Measurements from ENCODE around the gene TLE6.
"Not testable (repeated sequence)": the region's sequence is repeated elsewhere in the genome, so short reads cannot be mapped to it uniquely, and the experiment has no call there.

The TLE6 gene

DNA sequence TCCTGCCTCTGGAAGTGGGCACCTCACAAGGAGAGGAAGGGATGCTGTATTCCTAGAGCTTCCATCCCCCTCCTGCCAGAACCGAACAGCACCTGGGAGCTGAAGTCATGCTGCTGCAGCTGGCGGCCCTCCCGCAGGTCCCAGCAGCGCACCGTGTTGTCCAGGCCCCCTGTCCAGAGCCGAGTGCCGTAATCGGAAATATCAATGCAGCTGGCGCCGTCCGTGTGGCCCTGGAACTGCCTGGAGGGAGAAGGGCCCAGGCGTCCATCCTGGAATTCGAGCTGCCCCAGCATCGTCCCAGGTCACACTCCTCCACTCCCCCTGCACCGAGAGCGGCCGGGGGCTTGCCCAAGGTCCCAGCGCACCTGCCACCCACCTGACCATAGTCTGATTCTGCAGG is 28.0 kb downstream of the TLE6 start:
- DNase-seq: no peak

DNA sequence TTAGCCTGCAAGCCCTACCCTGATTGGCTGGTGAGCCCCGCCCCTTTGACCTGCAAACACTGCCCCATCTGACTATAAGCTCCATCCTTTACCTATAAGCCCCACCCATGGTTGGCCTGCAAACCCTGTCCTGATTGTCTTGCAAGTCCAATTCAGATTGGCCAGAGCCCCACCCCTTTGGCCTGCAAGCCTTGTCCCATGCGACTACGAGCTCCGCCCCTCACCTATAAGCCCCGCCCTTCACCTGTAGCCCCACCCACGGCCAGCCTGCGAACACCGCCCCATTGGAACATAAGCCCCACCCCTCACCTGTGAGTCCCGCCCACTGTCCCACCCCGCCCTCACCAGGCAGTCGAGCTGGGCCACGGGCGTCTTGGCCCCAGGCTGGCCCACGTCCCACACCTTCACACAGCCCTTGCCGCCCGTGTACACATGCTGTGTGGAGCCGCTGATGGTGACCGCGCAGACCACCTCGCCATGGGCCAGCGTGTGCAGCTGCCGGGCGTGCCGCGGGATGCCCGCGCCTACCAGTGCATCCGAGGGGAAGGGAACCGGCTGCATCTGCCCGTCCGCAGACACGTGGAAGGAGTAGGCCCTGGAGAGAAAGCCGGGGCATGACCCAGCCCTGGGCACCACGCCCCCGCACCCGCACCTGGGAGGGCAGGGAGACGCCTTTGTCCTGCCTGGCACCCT is 28.9 kb downstream of the TLE6 start:
- DNase-seq: no peak

DNA sequence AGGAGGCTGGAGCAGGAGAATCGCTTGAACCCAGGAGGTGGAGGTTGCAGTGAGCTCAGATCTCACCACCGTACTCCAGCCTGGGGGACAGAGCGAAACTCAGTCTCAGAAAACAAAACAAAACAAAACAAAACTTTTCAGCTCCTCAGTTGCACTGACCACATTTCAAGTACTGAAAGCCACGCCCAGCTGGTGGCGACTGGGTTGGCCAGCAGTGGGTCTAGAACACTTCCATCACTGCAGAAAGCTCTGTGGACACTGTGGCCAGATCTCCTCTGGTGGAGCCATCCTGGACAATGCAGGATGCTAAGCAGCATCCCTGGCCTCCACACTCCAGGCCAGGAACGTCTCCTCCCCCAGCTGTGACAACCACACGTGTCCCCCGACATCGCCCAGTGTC is 30.6 kb downstream of the TLE6 start:
- DNase-seq: no peak

DNA sequence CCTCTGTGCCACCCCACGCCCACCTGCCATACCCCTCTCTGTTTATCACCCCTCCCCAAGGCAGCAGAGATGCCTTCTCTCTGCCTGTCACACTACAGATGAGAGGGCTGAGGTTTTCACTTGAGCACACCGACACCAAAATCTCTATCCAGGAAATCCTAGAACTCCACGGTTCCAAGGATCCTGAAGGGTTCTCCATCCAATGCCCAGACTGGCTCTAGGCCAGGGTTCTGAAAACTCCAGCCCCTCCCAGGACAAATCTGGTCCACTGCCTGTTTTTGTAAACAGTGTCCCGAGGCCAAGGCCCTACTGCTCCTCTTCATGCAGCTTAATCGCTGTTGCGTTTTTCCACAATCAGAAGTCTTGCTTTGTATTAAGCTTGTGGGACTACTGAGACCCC is 31.6 kb downstream of the TLE6 start:
- DNase-seq: no peak

DNA sequence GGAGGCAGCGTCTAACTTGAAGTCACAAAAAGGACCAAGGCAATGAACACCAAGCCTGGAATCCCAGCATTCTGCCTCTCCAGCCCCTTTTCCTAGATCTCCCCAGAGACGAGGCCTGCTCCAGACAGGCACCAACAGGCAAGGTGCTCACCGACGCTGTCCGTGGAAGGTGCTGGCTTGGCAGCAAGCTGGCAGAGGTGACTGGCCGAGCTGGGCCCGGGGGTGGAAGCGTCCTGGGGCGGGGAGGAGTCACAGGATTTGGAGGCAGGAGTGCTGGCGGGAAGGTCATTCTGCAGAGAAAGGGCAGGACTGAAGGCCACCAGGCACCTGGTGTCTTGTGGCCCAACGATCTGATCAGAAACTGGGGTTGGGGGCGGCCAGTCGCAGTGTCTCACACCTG is 33.5 kb downstream of the TLE6 start:
- no peak for DNase-seq

DNA sequence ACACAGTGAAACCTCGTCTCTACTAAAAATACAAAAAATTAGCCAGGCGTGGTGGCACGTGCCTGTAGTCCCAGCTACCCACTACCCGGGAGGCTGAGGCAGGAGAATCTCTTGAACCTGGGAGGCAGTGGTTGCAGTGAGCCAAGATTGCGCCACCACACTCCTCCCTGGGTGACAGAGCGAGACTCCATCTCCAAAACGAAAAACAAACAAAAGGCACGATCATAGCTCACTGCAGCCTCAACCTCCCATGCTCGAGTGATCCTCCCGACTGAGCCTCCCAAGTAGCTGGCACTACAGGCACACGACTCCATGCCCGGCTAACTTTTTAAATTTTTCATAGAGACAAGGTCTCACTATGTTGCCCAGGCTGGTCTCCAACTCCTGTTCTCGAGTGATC is 34.7 kb downstream of the TLE6 start:
- DNase-seq: not testable (repeated sequence)

DNA sequence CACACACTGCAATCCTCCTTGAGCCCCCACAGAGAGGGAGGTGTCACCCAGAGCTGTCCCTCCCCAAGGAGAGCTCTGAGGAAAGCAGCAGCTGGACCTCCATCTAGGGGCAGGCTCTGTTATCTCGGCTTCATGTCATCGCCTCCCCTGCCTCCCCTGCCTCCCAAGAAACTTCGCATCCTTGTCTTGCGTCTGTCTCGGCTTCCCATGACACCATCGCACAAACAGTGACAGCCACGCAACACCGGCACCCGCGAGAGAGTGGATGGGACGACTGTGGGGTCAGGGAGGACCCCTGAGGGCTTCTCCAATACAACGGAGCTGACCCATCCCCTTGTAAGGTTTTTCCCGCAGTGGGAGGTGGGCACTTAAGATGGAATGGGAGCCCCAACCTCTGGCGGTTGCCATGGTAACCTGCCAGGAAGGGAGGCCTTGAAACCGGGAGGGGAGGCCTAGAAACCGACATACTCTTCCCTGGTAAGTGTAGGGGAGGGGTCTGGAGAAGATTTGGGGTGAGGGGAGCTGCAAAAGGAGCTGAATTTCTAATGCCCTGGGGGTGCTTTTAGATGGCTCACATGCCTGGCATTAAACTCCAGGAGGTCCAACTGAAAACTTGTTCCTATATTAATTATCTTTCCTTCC is 35.4 kb downstream of the TLE6 start:
- no peak for DNase-seq

DNA sequence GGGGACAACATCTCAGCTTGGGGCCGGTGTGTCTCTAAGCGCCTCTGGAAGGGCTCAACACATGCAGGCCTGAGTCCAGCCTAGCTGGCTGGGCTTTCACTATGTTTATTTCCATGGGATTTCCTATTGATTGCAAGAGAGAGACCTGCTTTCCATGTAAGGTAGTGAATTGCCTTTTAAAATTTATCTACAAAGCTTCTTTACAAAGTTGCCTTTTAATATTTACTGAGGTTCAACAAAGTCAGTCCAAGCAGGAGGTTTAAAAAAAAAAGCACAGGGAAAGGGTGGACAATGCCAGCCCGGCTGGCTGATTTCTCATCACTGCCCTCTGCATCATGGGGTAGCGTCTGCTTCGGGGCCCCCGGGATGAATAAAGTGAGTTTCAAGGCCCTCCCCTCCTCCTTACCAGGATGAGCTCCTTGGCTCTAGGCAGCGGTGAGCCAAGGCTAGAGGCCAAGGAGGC is 35.9 kb downstream of the TLE6 start:
- DNase-seq: no peak

DNA sequence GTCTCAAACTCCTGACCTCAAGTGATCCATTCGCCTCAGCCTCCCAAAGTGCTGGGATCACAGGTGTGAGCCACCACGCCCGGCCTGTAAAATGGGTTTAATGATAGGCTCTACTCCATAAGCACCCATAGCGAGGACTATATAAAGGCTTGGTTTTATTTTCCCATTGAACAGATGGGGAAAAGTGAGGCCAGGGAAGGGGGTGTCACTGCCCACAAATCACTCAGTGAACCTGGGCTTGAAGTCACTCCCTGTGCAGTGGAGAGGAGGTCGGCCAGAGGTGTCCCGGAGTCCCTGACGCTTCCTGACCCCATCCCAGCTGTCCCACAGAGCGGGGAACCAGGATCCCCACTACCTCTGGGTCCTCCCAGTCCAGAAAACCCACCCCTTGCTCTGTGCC is 36.8 kb downstream of the TLE6 start:
- no peak for DNase-seq

DNA sequence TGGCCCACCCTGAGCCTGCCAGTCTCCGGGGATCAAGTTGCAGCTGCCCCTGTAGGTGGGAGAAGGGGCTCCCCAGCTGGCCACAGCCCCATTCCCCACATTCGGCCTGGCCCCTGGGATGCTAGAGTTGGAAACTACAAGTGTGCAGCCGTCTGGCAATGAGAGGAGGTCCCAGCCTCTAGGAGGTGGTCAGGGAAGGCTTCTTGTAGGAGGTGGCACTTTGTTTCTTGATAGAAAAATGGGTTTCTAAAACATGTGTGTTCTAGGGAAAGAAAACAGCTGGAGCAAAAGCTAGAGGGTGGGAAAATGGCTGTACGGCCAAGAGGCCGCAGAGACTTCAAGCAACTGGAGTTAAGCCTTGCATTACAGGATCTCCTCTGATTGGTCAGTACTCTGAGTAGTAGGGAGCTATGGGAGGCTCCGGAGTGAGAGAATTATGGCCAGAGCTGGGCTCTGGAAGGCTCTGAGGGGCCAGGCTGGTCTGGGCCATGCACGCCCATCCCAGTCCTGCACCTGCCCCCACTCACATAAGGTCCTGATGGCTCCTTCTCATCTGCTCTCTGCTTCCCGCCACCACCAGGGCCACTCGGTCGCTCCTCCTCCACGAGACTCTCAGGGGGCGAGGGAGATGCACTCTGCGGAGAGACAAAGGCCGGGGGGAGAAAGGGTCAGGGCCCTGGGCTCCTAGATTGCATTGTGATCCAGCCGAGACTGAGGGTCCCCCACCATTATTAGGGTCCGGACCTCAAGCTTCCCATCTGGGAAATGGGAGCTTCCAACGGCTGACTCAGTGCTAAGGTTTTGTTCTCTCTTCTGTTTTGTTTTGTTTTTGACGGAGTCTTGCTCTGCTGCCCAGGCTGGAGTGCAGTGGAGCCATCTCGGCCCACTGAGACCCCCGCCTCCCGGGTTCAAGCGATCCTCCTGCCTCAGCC is 38.0 kb downstream of the TLE6 start:
- no peak for DNase-seq

DNA sequence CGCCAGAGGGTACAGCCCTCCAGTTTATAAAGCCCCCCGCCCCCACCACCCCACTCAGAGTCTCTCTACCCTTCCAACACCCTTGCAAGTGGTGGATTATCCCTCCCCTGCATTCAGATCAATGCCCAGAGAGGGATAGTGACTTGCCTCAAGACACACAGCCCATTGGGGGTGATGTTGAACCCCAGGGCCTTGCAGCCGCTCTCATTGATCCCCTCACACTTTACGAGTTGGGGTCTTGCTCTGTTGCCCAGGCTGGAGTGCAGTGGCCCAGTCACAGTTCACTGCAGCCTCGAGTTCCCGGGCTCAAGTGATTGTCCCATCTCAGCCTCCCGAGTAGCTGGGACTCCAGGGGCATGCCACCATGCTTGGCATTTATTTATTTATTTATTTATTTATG is 40.6 kb downstream of the TLE6 start:
- DNase-seq: no peak

DNA sequence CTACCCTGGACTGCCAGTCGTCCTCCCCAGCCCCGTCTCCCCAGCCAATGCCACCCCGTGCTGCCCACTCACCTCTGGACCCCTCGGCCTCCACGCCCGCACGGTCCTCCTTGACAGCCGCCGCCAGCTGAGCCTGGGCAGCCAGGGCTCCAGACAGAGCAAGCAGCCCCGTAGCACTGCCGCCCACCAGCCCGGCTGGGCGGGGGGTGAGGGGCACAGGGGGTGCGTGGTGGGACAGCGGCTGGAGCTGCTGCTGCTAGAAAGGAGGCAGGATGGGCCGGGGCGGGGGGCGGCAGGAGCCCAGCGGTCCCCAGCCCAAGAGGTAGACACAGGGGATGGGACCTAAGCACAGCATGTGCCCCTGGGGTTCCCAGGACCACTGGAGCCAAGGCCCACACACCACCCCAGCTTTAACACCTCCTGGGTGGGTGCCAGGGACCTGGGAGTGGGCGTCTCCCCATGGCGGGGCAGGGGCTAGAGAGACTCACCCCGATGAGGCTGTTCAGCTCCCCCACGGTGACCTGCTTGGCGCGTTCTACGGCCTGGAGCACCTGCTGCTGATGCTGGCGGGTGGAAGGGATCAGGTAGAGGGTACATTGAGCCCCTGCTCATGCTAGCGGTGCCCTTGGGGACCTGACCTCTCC is 42.0 kb downstream of the TLE6 start:
- DNase-seq: no peak

DNA sequence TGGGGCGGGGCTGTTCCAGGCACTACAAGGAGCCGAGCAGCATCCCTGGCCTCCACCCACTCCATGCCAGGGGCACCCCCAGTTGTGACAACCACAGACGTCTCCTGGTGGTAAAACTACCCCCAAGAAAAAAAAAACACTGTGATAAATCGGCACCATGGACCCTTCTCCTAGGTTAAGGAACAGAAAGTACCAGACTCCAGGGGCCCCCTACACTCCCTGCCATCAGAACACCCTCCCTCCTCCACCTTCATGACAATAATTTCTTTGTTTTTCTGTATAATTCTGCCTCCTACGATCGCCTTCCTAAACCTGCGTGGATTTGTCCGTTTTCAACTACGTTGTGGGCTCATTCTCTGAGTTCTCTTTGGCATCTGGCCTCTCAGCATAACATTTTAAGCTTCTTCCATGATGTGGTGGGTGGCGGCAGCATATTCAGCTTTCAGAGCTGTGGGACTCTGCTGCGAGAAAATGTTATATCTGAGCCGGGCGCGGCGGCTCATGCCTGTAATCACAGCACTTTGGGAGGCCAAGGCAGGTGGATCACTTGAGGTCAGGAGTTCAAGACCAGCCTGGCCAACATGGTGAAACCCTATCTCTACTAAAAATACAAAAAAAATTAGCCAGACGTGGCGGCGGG is 43.1 kb downstream of the TLE6 start:
- DNase-seq: no peak

DNA sequence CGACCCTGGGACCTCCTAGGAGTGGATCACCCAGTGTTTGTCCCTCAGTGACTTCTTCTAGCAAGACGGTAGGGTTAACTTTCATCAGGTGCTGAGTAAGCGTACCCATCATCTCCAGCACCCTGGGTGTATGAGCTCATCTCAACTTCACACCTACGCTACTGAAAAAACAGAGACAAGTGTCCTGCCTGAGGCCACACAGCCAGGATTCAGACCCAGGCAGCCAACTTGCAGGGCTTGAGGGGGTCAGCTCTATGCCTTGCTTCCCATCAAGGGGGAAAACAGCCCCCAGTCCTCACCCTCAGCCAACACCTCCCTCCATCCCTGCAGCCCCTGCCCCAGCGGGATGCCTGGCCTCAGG is 47.1 kb downstream of the TLE6 start:
- DNase-seq: no peak

DNA sequence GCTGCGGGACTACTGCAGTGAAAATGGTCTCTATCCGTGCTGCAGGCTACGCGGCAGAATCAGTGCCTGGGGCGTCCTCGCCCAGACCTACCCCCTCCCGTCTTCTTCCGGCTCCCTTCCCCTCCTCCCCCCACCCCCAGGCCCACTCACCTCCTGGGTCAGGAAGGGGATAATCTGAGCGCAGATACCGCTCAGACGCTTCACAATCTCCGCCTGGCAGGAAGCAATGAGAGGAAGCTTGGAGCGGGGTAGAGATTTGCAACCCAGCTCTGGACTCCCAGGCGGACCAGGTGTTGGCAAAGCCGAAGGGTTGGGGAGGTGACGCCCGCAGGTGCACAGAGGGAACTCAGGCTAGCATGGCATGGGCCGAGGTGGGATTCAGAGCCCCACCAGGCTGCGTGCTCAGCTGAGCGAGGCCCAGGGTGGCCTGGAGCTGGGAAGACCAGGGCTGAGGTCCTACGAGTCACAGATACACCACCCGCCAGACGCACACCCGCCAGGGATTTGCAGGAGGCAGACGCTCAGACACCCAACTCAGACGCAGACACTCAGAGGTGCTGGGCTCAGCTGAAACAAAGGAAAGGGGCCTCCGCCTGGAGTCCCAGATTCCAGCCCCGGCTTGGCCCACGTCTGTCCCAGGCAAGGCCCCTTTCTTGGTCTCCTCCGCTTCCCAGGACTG is 47.6 kb downstream of the TLE6 start:
- DNase-seq: no peak

DNA sequence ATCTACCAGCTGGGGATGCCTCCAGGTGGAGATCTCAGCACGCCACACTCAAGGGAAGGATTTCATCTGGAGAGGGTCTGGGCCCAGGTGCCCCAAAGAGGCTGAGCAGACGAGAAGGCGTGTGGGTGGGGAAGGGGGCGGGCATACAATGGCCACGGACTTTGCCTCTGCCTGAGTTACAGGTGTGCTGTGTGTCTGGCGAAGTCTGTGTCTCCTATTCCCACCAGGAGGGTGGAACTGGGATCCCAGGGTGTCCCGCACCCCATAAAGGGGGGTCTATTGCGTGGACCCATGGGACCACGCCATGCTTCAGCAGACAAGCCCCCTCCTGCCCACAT is 48.2 kb downstream of the TLE6 start:
- no peak for DNase-seq

DNA sequence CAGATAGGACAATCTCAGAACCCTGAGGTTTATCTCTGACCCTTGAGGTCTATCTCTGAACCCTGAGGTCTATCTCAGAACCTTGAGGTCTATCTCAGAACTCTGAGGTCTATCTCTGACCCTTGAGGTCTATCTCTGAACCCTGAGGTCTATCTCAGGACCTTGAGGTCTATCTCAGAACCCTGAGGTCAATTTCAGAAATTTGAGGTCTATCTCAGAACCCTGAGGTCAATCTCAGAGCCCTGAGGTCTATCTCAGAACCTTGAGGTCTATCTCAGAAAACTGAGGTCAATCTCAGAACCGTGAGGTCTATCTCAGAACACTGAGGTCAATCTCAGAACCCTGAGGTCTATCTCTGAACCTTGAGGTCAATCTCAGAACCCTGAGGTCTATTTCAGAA is 49.4 kb downstream of the TLE6 start:
- no peak for DNase-seq

DNA sequence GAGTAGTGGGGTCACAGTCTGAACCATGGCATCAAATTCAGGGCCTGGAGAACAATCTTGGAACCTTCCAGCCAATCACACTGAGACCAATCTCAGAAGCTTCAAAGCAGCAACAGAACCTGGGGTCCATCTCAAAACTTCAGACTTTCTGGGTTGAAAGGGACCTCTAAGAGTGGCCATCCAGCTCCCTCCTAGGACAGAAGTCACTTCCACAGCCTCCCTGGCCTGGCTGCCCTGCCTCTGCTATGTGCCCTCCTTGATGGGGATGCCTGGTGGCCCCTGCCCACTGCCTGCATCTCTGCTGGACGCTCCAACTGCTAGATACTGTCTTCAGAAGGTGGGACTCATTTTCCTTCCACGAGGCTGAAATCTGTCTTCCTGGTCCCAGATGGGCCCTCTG is 49.9 kb downstream of the TLE6 start:
- no peak for DNase-seq

DNA sequence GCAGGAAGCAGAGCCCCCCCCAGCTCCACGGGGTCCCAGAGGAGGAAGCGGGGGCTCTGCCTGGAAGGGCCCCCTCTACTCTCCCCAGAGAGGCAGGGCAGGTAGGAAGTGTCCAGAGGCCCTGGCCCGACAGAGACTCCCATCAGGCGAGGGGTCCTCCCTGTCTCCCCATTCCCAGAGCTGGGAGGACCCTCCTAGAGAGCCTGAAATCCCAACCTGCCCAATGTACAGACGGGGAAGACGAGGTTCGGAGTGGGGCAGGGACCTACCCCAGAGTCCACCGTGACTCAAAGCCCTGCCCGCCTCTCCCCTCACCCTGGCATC is 50.6 kb downstream of the TLE6 start:
- DNase-seq: no peak

DNA sequence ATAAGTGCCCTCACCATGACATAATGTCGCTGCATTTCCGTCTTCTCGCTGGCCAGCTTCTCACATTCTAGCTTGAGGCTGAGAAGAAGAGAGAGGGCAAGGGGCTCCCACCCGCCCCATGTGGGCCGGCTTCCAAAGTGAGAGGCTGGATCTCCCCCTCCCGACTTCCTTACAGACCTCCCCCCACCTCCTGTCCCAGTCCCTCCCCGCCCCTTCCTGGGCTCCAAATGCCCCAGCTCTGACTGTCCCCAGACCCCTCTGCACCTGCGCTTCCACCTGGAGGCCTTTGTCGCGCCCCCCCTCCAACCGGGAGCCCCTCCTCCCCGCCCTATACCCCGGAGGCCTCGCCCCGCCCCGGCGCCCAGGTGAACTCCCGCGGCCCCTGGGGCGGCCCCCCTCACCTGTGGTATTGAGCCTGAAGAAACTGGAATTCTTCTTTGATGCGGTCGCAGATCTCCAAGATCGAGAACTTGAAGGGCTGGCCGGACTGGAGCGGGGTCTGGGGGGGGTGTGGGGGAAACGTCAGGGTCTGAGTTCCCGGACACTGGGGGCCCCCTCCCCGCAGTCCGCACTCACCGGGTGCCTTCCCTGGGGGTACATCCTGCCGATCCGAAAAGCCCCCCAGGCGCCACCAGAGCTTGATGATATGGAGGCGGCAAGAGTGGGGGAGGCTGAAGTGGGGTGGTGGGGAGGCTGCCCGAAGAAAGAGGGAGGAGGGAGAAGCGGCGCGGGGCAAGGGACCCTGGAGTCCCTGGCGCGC is 51.1 kb downstream of the TLE6 start:
- DNase-seq: no peak

DNA sequence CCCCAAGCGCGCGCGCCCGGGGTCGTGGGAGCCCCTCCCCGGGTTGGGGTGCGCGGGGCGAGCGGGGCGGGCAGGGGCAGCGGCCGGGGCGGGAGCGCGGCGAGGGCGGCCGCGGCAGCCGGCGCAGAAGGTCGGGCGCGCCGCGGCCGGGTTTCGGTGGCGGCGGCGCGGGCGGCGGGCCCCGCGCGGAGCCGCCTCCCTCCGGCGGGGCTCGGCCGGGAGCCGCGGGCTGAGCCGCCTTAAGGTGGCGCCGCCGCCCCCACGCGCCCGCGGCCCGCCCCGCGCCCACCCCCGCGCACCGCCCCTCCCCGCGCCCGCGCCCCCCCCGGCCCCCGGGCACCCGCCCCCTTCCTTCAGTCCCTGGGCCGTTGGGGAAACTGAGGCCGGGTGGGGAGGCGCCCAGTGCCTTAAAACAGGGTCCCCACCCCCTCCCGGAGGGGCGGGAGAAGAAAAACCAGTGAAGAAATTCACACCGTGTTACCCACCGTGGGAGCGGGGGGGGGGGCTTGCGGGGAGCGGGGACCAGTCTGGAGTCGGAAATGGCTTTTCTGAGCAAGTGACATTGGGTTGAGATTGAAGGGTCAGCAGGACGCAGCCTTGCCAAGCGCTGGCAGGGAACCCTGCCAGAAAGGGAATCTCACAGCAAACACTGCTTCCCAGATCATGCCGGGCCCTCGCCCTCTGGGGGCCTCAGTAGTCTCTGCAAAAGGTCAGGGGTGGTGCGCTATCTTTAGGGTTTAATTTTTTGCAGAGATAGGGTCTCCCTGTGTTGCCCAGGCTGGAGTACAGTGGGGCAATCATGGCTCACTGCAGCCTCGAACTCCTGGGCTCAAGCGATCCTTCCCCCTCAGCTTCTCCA is 51.9 kb downstream of the TLE6 start, which contains the start of gene TLE2:
TLE2 (minus strand) TSS at position 216 of the 859 bp plus-strand sequence. CDS start 376 bp downstream, outside the sequence.
- DNase-seq: no peak

All from activated CD4-positive, alpha-beta T cell treated with anti-CD3 and anti-CD28 coated beads for 4 hours (primary cell).